ENCODE data around the gene NUDT16L1.

NUDT16L1 gene

GRCh38 chr16:4664538-4665418 is 28.6 kb upstream of the NUDT16L1 start:
- DNase-seq: peak in 1 of 2 donors; percentile 58

GRCh38 chr16:4666537-4667202 is 26.7 kb upstream of the NUDT16L1 start:
- DNase-seq: no peak

GRCh38 chr16:4667203-4667963 is 26.0 kb upstream of the NUDT16L1 start:
- no peak for DNase-seq

GRCh38 chr16:4668313-4668960 is 24.9 kb upstream of the NUDT16L1 start:
- DNase-seq: no peak

GRCh38 chr16:4673387-4674046 is 19.8 kb upstream of the NUDT16L1 start:
- DNase-seq: no peak

GRCh38 chr16:4674926-4675530 is 18.3 kb upstream of the NUDT16L1 start:
- DNase-seq: no peak

GRCh38 chr16:4675864-4676786 is 17.2 kb upstream of the NUDT16L1 start:
- no peak for DNase-seq

GRCh38 chr16:4676831-4677230 is 16.5 kb upstream of the NUDT16L1 start:
- DNase-seq: no peak

GRCh38 chr16:4677390-4677789 is 16.0 kb upstream of the NUDT16L1 start:
- DNase-seq: no peak

- no peak for DNase-seq
Measured at GRCh38 chr16:4677994-4678393, 15.4 kb upstream of the NUDT16L1 start.

GRCh38 chr16:4678596-4678995 is 14.8 kb upstream of the NUDT16L1 start:
- no peak for DNase-seq

GRCh38 chr16:4679156-4679849 is 14.1 kb upstream of the NUDT16L1 start:
- DNase-seq: no peak

- no peak for DNase-seq
Measured at GRCh38 chr16:4679850-4680636, 13.3 kb upstream of the NUDT16L1 start.

- DNase-seq: no peak
Measured at GRCh38 chr16:4680673-4681470, 12.5 kb upstream of the NUDT16L1 start.

- DNase-seq: no peak
Measured at GRCh38 chr16:4681471-4682083, 11.8 kb upstream of the NUDT16L1 start.

GRCh38 chr16:4682084-4682591 is 11.2 kb upstream of the NUDT16L1 start:
- DNase-seq: no peak

- no peak for DNase-seq
Measured at GRCh38 chr16:4682616-4683254, 10.6 kb upstream of the NUDT16L1 start.
